ENCODE results near the gene ADARB1. TPM values are rescaled to one million over a fixed set of nuclear protein-coding genes. Genes with fewer than 3 reads are reported as not detected.

Gene ADARB1
- total RNA-seq, 2 experiments from 2014 or later = 59.1 to 59.6 TPM

DNA sequence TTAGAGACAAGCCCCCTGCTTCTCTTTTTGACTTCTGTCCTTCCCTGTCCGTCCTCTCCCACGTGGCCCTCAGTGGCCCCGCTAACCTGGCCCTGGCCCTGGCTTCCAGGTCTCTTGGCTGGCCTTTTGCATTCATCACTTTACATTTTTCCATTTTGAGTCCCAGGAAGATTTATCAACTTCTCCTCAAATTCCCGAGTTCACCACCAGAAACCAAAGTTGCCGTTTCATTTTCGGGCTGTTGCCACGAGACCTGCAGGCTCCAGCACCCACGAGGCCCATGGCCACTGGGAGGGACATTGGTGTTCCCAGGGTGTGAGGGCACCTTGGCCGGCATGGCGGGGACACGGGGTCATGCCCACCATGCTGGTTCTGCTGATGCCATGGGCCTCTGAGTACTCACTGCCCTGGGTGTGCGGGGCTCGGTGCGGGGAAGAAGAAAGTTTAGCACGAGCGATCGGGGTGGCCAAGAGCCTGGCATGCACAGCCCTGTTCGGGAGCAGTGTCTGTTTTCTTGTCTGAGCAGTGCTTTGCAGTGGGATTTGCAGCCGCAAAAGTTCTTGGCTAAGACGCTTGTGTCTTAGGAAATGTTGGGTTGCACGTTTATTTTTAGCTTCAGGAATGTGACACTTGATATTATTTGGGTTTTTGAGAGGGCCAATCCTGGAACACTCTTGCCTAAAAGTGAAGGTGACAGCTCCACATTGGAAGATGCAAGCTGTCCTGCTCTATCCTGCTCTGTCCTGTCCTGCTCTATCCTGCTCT lies 40.4 kb upstream of the ADARB1 start:
- DNase-seq = no peak
- H3K4me3 Mint-ChIP-seq = no peak overlapping the region
- ChIA-PET POLR2A (no interaction called here), CTCF (no interaction called here)
- H3K9me3 Mint-ChIP-seq = peaks cover 11% of the 10 kb centered on the region
- H3K36me3 Mint-ChIP-seq (ENCODE audit: low read depth) = no peaks in the 10 kb centered on the region
- H3K4me1 Mint-ChIP-seq = no peaks in the 10 kb centered on the region
- no peak overlapping the region for H3K27ac Mint-ChIP-seq
- peaks cover 12% of the 10 kb centered on the region for H3K27me3 Mint-ChIP-seq

DNA sequence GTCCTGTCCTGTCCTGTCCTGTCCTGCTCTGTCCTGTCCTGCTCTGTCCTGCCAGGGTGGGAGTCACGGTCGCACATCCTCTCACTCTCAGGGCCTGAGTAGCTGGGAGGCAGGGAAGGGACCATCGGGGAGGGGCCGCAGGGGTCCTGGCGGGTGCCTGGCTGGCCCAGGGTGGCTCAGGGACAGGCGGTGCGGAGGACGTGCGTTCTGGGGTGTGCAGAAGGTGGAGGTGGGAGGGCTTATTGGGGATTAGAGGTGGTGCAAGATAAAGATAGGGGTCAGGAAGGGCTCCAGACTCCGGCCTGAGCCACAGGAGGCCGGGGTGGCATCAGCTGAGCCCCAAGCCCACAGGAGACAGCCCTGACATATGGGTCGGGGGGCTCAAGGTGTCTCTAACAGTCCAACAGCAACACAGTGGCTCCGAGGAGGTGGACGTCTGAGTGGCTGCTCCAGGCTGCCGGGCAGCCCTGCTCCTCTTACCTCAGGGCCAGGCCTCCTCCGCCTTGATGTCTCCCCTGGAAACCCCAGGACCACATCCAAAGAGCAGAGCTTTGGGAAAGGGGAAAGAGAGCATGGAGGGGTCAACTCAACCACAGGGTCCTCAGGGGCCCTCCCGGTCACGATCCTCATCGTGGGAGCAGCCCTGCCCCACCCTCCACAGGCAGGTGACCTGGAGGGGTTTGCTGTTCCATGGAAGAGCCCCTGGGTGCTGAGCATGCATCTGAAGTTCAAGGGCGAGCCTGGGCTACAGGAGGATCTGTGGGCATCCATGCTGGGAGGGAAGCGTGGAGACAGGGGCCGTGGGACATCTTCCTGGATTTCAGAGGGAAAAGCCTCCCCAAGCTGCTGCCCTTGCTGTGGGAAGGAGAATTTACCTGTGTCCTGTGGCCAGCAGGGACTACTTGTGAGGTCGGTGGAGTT lies 39.6 kb upstream of the ADARB1 start:
- Mint-ChIP-seq H3K27ac (no peak overlapping the region), H3K27me3 (peaks cover 12% of the 10 kb centered on the region), H3K4me1 (no peaks in the 10 kb centered on the region), H3K9me3 (peaks cover 11% of the 10 kb centered on the region), H3K36me3 (ENCODE audit: low read depth) (no peaks in the 10 kb centered on the region), H3K4me3 (no peak overlapping the region)
- ChIA-PET CTCF (no interaction called here), POLR2A (no interaction called here)
- no peak for DNase-seq

DNA sequence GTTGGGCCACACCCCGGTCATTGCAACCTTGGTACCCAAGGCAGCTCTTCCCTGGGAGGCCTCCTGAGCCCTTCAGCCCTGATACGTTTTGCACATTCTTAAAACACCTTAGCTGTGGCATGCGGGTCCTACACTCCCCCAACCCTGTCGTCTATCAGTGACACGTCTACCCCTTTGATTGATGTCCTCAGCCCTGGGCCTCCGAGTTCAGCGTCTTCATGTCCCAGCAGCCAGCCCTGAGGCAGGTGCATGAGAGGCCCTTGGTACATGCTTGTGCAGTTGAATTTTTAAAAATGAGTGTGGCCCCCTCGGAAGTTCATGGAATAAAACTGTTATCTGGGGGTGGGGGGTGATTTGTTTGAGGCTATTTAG lies 38.9 kb upstream of the ADARB1 start:
- Mint-ChIP-seq H3K27me3 (peaks cover 10% of the 10 kb centered on the region), H3K36me3 (ENCODE audit: low read depth) (no peaks in the 10 kb centered on the region), H3K9me3 (peaks cover 11% of the 10 kb centered on the region), H3K27ac (no peak overlapping the region), H3K4me1 (no peaks in the 10 kb centered on the region), H3K4me3 (no peak overlapping the region)
- ChIA-PET CTCF (no interaction called here), POLR2A (no interaction called here)
- no peak for DNase-seq

DNA sequence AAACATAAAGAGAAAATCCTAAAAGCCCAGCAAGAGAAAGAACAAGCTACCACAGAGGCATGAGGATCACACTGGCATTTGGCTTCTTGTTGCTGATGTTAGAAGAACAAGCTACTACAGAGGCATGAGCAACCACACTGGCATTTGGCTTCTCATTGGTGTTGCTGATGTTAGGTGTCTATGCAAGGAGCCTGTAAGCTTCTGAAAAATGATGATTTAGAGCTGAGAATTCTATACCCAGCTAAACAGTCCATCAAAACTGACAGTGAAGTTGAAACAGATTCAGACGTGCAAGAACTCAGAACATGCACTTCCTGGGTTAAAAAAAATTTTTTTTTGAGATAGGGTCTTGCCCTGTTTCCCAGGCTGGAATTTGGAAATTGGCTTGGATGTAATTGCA lies 37.8 kb upstream of the ADARB1 start:
- H3K9me3 Mint-ChIP-seq = peaks cover 11% of the 10 kb centered on the region
- no peak overlapping the region for H3K4me3 Mint-ChIP-seq
- CTCF ChIA-PET = no interaction called here
- POLR2A ChIA-PET = no interaction called here
- H3K27ac Mint-ChIP-seq = no peak overlapping the region
- DNase-seq = no peak
- H3K27me3 Mint-ChIP-seq = peaks cover 5% of the 10 kb centered on the region
- H3K36me3 Mint-ChIP-seq (ENCODE audit: low read depth) = no peaks in the 10 kb centered on the region
- H3K4me1 Mint-ChIP-seq = no peaks in the 10 kb centered on the region

DNA sequence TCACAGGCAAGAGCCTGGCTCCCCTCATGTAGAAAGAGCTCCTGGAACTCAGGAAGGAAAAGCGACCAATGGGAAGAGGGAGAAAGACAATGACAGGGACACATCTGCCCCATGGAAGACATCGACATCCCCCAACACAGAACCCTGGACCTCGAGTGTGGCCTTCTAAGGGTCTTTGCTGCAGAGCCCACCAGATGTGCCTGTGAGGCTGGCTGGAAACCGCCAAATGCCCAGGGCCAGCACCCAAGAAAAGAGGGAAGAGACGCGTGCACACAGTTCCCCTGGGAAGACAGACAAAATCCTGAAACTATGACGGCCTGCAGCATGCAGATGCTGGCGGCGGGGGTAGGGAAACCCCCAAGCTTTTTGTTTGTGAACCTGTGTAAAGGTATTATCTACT lies 36.4 kb upstream of the ADARB1 start:
- H3K4me1 Mint-ChIP-seq = no peaks in the 10 kb centered on the region
- peaks cover 13% of the 10 kb centered on the region for H3K27me3 Mint-ChIP-seq
- no peak for DNase-seq
- H3K9me3 Mint-ChIP-seq = peaks cover 17% of the 10 kb centered on the region
- no peak overlapping the region for H3K27ac Mint-ChIP-seq
- CTCF ChIA-PET = interaction anchor here (0.7 to 1.4 kb wide), 4 partner anchors 90 to 678 kb away, joined by 3 to 4 read pairs (median 4); no protein-coding TSS in a partner anchor
- no peak overlapping the region for H3K4me3 Mint-ChIP-seq
- no peaks in the 10 kb centered on the region for H3K36me3 Mint-ChIP-seq (ENCODE audit: low read depth)
- POLR2A ChIA-PET = no interaction called here

DNA sequence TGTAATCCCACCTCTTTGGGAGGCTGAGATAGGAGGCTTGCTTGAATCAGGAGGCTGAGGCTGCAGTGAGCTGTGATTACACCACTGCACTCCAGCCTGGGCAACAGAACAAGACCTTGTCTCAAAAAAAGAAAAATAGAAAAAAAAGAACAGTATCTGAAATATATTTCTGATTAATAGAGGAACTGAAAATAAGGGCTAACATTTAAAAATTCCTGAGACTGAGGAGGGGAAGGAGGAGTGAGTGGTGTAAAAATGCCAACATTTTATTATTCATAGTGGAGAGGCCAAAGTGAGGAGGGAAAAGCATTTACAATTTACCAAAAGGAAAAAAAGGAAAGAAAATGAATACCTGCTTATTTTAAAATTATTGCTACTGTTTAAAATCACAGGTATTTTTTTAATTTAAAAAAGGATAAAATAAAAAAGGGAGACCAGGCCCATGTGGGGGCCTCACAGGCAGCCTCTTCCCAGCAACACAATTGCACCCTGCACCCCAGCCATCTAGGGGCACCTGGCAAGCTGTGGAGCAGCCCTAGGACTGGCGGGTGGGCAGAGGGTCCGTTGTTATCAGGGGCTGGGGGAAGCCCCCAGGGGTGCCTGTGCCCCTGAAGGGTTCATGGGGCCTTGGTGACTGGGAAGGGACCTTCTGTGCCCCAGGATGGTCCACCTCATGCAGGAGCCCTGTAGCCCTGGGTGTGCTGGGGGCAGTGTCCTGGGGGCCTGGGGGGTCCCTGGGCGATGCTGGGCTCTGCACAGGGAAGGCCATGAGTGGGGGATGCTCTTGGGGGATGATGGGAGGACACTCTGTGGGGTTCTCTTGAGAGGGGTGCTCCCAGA lies 34.8 kb upstream of the ADARB1 start:
- no peaks in the 10 kb centered on the region for H3K36me3 Mint-ChIP-seq (ENCODE audit: low read depth)
- POLR2A ChIA-PET = no interaction called here

DNA sequence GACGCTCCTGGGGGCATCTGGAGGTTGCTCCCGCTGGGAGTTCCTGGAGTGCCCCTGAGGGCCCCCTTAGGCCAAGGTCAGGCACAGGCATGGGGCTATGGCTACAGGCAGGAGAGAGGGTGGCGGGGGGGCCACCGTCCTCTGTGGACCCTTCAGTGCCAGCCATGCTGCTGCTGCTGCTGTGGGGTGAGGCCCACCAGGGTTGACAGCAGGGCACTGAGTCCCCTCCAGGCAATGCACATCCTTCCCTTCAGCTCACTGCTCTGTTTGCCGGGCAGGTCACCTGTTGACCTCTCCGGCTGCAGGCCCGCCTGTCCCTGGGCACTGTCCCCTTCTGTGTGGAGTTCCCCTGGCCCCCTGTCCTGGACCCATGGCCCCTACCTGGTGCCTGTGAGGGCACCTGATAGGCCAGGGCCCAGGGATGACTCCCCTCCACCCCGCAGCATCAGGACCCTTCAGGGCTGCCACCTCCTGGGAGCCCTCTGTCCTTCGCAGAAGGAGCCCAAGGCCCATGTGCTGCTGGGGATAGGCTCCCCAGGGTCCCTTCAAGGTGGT lies 34.1 kb upstream of the ADARB1 start:
- no peak for DNase-seq
- Mint-ChIP-seq H3K27me3 (peaks cover 25% of the 10 kb centered on the region), H3K9me3 (peaks cover 17% of the 10 kb centered on the region), H3K4me3 (no peak overlapping the region), H3K27ac (no peak overlapping the region), H3K36me3 (ENCODE audit: low read depth) (no peaks in the 10 kb centered on the region), H3K4me1 (no peaks in the 10 kb centered on the region)
- ChIA-PET POLR2A (no interaction called here), CTCF (no interaction called here)

More for the DNA sequence above, 34.8 kb upstream of the ADARB1 start:
- no peak overlapping the region for H3K27ac Mint-ChIP-seq
- CTCF ChIA-PET = no interaction called here
- H3K4me3 Mint-ChIP-seq = no peak overlapping the region
- DNase-seq = no peak
- H3K9me3 Mint-ChIP-seq = peaks cover 17% of the 10 kb centered on the region
- no peaks in the 10 kb centered on the region for H3K4me1 Mint-ChIP-seq
- H3K27me3 Mint-ChIP-seq = peaks cover 18% of the 10 kb centered on the region

DNA sequence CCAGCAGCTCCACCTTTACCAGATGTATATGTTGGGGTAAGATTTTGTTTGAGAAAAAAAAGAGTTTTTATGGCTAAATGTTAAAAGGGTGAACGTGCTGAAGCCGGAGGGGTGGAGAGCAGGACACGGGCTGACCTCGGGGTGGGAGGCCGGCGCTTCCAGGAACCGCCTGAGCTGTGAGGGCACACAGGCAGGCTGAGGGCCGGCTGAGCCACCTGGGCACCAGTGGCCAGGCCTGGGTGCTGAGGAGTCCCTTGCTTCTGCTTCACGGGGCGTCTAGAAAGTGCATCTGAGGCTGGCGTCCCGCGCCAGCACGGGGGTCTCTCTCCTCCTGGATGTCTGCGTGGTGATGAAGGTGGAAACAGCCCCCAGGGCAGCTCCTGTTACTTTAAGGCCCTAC lies 33.6 kb upstream of the ADARB1 start:
- Mint-ChIP-seq H3K27me3 (peaks cover 28% of the 10 kb centered on the region), H3K36me3 (ENCODE audit: low read depth) (no peaks in the 10 kb centered on the region), H3K9me3 (peaks cover 17% of the 10 kb centered on the region), H3K27ac (no peak overlapping the region), H3K4me3 (no peak overlapping the region), H3K4me1 (no peaks in the 10 kb centered on the region)
- no peak for DNase-seq
- POLR2A ChIA-PET = no interaction called here
- CTCF ChIA-PET = no interaction called here

DNA sequence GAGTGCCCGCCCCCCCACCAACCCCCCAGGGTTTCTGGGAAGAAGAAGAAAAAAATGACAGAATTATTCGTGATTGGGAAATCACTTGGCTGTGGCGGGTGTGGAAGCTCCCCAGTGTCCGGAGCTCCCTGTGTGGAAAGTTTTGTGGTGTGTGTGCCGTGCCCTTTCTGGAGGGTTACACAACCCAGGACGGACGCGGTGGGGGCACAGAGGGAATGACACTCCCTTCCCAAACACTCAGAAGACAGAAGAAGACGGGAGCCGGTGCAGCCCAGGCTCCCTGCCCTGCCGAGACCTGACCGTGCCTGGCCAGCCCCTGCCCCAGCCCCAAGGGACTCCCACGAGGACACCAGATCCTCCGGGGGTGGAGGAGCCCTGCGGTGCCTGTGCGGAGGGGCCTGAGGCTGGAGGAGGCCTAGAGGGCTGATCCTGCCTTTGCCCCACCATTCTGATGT lies 33.0 kb upstream of the ADARB1 start:
- peaks cover 17% of the 10 kb centered on the region for H3K9me3 Mint-ChIP-seq
- no peaks in the 10 kb centered on the region for H3K4me1 Mint-ChIP-seq
- H3K27ac Mint-ChIP-seq = no peak overlapping the region
- no peak for DNase-seq
- H3K4me3 Mint-ChIP-seq = no peak overlapping the region
- H3K36me3 Mint-ChIP-seq (ENCODE audit: low read depth) = no peaks in the 10 kb centered on the region
- CTCF ChIA-PET = no interaction called here
- peaks cover 34% of the 10 kb centered on the region for H3K27me3 Mint-ChIP-seq
- POLR2A ChIA-PET = no interaction called here

DNA sequence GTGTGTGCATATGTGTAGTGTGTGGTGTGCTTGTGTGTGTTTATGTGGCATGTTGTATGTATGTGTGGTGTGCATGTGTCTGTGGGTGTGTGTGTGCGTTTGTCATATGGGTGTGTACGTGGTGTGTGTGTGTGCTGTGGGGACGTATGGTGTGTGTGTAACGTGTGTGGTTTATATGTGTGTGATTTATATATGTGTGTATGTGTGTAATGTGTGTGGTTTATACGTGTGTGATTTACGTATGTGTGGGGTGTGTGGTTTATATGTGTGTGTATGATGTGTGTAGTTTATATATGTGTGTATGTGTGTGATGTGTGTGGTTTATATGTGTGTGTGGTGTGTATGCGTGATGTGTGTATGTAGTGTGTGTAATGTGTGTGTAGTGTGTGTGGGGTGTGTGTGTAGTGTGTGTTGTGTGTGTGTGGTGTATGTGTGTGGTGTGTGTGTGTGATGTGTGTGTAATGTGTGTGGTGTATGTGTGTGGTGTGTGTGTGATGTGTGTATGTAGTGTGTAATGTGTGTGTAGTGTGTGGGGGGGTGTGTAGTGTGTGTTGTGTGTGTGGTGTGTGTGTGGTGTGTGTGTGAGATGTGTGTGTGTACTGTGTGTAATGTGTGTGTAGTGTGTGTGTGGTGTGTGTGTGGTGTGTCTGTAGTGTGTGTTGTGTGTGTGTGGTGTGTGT lies 32.3 kb upstream of the ADARB1 start:
- no peak overlapping the region for H3K4me3 Mint-ChIP-seq
- peaks cover 41% of the 10 kb centered on the region for H3K27me3 Mint-ChIP-seq
- ChIA-PET CTCF (no interaction called here), POLR2A (no interaction called here)
- no peaks in the 10 kb centered on the region for H3K4me1 Mint-ChIP-seq
- no peak for DNase-seq
- peaks cover 17% of the 10 kb centered on the region for H3K9me3 Mint-ChIP-seq
- no peak overlapping the region for H3K27ac Mint-ChIP-seq
- no peaks in the 10 kb centered on the region for H3K36me3 Mint-ChIP-seq (ENCODE audit: low read depth)

DNA sequence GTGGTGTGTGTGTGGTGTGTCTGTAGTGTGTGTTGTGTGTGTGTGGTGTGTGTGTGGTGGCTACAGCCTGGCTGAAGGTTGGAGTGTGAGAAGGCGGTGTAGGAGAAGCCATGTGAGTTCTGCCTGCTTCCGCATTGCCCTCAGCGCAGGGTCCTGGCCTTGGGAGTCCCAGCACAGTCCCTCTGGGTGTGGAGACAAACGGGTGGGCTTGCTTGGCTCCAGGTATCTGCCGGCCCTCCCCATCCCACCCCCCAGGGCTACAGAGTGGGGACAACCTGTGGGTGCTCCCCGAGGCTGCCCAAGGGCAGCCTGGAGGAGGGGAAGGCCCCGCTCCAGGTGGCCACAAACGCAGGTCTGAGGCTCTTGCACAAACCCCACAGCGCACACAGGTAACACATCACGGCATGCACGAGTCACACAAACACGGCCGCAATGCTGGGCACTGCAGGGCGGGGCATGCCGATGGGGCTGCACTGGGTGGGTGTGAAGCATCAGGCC lies 31.7 kb upstream of the ADARB1 start:
- DNase-seq = no peak
- peaks cover 20% of the 10 kb centered on the region for H3K9me3 Mint-ChIP-seq
- no peaks in the 10 kb centered on the region for H3K36me3 Mint-ChIP-seq (ENCODE audit: low read depth)
- no peak overlapping the region for H3K4me3 Mint-ChIP-seq
- no peaks in the 10 kb centered on the region for H3K4me1 Mint-ChIP-seq
- ChIA-PET POLR2A (no interaction called here), CTCF (interaction anchor here (1.1 kb wide), 1 partner anchor 86 kb away, joined by 3 read pairs; no protein-coding TSS in a partner anchor)
- peaks cover 45% of the 10 kb centered on the region for H3K27me3 Mint-ChIP-seq
- no peak overlapping the region for H3K27ac Mint-ChIP-seq

DNA sequence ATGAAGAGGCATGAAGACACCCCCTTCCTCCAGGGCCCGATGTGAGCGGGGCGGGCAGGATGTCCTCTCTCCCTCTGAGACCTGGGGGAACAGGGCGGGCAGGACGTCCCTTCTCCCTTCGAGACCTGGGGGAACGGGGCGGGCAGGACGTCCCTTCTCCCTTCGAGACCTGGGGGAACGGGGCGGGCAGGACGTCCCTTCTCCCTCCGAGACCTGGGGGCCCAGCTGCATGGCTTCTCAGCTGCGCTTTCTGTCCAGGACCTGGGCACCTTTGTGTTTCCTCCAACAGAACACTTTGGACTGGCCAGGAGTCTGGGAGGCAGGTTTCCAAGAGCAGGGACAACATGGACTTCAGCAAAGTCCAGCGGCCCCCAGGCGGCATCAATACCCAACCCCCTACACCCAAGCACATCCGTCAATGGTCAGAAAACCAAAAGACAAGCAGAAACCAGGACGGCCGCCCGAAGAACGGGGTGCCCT lies 30.8 kb upstream of the ADARB1 start:
- Mint-ChIP-seq H3K4me1 (no peaks in the 10 kb centered on the region), H3K9me3 (peaks cover 22% of the 10 kb centered on the region), H3K4me3 (no peak overlapping the region), H3K36me3 (ENCODE audit: low read depth) (no peaks in the 10 kb centered on the region), H3K27me3 (peaks cover 48% of the 10 kb centered on the region), H3K27ac (no peak overlapping the region)
- ChIA-PET CTCF (interaction anchor here (1.1 kb wide), 1 partner anchor 85 kb away, joined by 3 read pairs; no protein-coding TSS in a partner anchor), POLR2A (no interaction called here)
- DNase-seq = no peak
